Measurements from ENCODE around the gene FAR2.

The FAR2 gene

DNA sequence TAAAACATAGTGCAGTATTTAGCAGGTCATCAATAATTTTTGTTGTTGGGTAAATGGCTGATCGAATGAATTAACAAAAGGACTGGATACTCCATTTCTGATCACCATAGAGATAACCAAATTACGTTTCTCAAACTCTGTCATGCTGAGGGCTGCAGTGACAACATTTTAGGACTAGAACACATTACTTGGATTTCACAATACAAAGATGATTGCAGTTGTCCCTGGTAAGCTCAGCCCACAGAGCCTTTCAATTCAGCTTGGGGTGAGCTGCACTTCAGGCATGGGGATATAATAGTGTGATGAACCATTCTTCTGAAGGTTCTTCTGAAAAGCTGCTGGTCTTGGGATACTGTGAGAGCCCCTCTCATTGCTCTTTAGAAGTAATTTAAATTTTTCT lies 74.3 kb downstream of the FAR2 start:
- H3K4me3 ChIP-seq (ENCODE audit: low read depth, low read length) = no peak overlapping the region
- in situ Hi-C loops (cut with HindIII; ENCODE audit: low sequenced_read_pairs) = no loop called here
- no peak for TF ChIP-seq CTCF (IDR thresholded peaks at IDR 0.05; ENCODE audit: low read depth, low read length, missing control alignments)
- no peak for DNase-seq (ENCODE audit: low read depth)

GRCh38 chr12:29223956-29224543 lies 75.0 kb downstream of the FAR2 start:
- H3K4me3 ChIP-seq (ENCODE audit: low read depth, low read length) = no peak overlapping the region
- in situ Hi-C loops (cut with HindIII; ENCODE audit: low sequenced_read_pairs) = no loop called here
- DNase-seq (ENCODE audit: low read depth) = no peak
- TF ChIP-seq CTCF (IDR thresholded peaks at IDR 0.05; ENCODE audit: low read depth, low read length, missing control alignments) = no peak

GRCh38 chr12:29224572-29224971 lies 75.5 kb downstream of the FAR2 start:
- TF ChIP-seq CTCF (IDR thresholded peaks at IDR 0.05; ENCODE audit: low read depth, low read length, missing control alignments) = no peak
- no peak for DNase-seq (ENCODE audit: low read depth)
- in situ Hi-C loops (cut with HindIII; ENCODE audit: low sequenced_read_pairs) = no loop called here
- no peak overlapping the region for H3K4me3 ChIP-seq (ENCODE audit: low read depth, low read length)

DNA sequence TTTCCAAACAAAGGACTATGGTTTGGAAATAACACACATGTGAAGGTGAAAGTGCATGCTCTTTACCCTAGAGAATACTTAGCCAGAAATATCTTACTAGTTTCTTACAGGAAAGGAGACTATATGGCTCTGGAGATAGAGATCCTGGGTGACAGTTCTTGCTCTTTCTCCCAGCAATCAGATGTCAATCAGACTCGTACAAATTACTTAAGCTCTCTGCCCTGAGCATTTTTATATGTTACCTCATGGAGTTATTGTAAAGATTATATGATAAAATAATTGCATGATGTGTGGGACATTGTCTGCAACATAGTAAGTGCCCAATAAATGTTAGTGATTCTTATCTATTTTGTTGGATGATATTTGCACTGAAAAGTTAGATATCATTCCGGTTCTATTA lies 76.8 kb downstream of the FAR2 start:
- no peak overlapping the region for H3K4me3 ChIP-seq (ENCODE audit: low read depth, low read length)
- in situ Hi-C loops (cut with HindIII; ENCODE audit: low sequenced_read_pairs) = no loop called here
- DNase-seq (ENCODE audit: low read depth) = no peak
- TF ChIP-seq CTCF (IDR thresholded peaks at IDR 0.05; ENCODE audit: low read depth, low read length, missing control alignments) = no peak

- no peak for DNase-seq (ENCODE audit: low read depth)
- TF ChIP-seq CTCF (IDR thresholded peaks at IDR 0.05; ENCODE audit: low read depth, low read length, missing control alignments) = no peak
- H3K4me3 ChIP-seq (ENCODE audit: low read depth, low read length) = no peak overlapping the region
- in situ Hi-C loops (cut with HindIII; ENCODE audit: low sequenced_read_pairs) = no loop called here
Measured at GRCh38 chr12:29226616-29227015, 77.5 kb downstream of the FAR2 start.

DNA sequence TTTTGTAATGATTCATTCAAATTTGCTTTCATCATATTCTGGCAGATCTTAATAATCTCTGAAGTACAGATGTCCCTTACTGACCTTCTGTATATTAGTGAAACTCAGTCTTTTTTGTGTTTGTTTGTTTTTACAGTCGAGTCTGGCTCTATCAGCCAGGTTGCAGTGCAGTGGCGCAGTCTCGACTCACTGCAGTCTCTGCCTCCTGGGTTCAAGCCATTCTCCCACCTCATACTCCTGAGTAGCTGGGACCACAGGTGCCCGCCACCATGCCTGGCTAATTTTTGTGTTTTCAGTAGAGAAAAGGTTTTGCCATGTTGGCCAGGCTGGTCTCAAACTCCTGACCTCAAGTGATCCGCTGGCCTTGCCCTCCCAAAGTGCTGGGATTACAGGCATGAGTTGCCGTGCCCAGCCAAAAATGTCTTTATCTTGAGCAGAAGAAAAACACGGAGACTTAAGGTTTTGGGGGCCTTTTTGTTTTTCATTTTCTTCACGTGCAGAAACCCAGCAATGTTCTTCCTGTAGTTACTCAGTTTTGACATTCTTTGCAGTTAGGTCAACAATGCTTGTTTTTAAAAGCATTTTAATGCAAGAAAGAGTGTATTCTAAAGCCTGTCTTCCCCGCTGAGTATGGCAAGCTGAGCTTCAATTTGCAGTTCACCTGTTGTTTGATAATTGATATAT lies 79.5 kb downstream of the FAR2 start:
- TF ChIP-seq CTCF (IDR thresholded peaks at IDR 0.05; ENCODE audit: low read depth, low read length, missing control alignments) = no peak
- in situ Hi-C loops (cut with HindIII; ENCODE audit: low sequenced_read_pairs) = no loop called here
- no peak for DNase-seq (ENCODE audit: low read depth)
- H3K4me3 ChIP-seq (ENCODE audit: low read depth, low read length) = no peak overlapping the region
